Forelimb muscle (tissue), 1 donor: ENCODE results near the gene EP400. TPM values are rescaled to one million over a fixed set of nuclear protein-coding genes. Genes with fewer than 3 reads are reported as not detected.

Experiments used
- DNase-seq: peaks from one replicate; pipeline ENCODE4 v3.0.0-alpha.2; 2013; ENCODE audit warnings: low read depth
- polyA plus RNA-seq: library from polyadenylated mRNA; unstranded; fragments of 120-200 nt; gene quantifications from one replicate; pipeline ENCODE4 v1.2.1, GENCODE V29; 2013; ENCODE audit not compliant: insufficient read length

Gene EP400
- 21.2 TPM for polyA plus RNA-seq

- peak; percentile 78 for DNase-seq
Measured at GRCh38 chr12:131949431-131950181, at the start of gene EP400. TSS of gene EP400 (plus strand) at chr12:131949942. CDS start at chr12:131960620, 10,678 bp downstream.

- DNase-seq: no peak
Measured at GRCh38 chr12:131900397-131900796, 49.3 kb upstream of the EP400 start.

GRCh38 chr12:131901431-131902331, 48.1 kb upstream of the EP400 start:
- no peak for DNase-seq

GRCh38 chr12:131902332-131903241, 47.2 kb upstream of the EP400 start:
- no peak for DNase-seq

GRCh38 chr12:131903270-131904255, 46.2 kb upstream of the EP400 start:
- DNase-seq: no peak

- no peak for DNase-seq
Measured at GRCh38 chr12:131904346-131904745, 45.4 kb upstream of the EP400 start.

GRCh38 chr12:131905081-131905629, 44.6 kb upstream of the EP400 start:
- no peak for DNase-seq

GRCh38 chr12:131905630-131906091, 44.1 kb upstream of the EP400 start:
- DNase-seq: no peak

- no peak for DNase-seq
Measured at GRCh38 chr12:131907379-131908091, 42.2 kb upstream of the EP400 start.

- DNase-seq: no peak
Measured at GRCh38 chr12:131908092-131909080, 41.4 kb upstream of the EP400 start.

- DNase-seq: no peak
Measured at GRCh38 chr12:131909081-131909751, 40.5 kb upstream of the EP400 start.

- no peak for DNase-seq
Measured at GRCh38 chr12:131909752-131910219, 40.0 kb upstream of the EP400 start.

GRCh38 chr12:131910302-131911027, 39.3 kb upstream of the EP400 start:
- no peak for DNase-seq

GRCh38 chr12:131911028-131911650, 38.6 kb upstream of the EP400 start:
- DNase-seq: no peak

- no peak for DNase-seq
Measured at GRCh38 chr12:131911851-131912477, 37.8 kb upstream of the EP400 start.
